Inflammatory macrophage treated with lipopolysaccharide for 1 hour (primary cell): Measurements from ENCODE around the gene CCNT2.
A peak's percentile ranks its signal among the peaks of the same experiment; 100 is the strongest.
"Not testable (repeated sequence)": the region's sequence is repeated elsewhere in the genome, so short reads cannot be mapped to it uniquely, and the experiment has no call there.

Experiments used
- DNase-seq, 2 donors: peaks; one replicate each; pipeline ENCODE4 v3.0.0-alpha.2; 2020 to 2022

The CCNT2 gene

GRCh38 chr2:134976074-134976702 is 57.6 kb downstream of the CCNT2 start:
- DNase-seq = no peak

- not testable (repeated sequence) for DNase-seq
Measured at GRCh38 chr2:134977104-134977503, 58.5 kb downstream of the CCNT2 start.

GRCh38 chr2:134979221-134979620 is 60.6 kb downstream of the CCNT2 start:
- DNase-seq = no peak

DNA sequence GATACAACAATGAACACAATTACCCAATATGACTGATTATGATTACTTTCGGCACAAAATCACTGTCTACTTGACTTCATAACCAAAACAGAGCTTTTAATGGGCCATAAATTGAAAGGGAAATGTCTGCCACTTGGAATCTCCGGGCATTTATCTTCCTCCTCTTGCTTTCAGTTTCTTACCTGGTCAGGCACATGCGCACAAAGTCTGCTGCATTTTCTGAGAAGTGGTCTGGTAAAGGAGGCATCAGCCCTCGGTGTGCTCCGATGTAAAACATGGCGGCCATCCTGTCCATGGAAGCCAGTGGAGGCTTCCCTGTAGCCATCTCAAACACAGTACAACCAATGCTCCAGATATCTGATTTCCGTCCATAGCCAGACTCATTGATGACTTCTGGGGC is 62.0 kb downstream of the CCNT2 start:
- DNase-seq = no peak

DNA sequence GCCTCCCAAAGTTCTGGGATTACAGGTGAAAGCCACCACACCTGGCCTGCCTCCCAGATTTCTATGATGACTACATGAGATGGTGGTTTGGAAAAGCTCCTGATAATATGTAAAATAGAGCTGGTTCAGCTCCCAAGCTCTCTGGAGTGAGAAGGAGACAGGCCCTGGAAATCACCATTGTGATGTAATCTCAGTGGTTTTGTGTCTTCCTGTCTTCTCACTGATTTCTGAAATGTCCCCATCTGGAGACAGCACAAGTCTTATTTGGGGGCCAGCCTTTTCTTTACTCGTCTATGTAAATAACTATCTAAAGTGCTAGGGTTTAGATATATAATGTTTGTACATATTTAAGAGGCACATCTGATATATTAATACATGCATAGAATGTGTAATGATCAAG is 64.0 kb downstream of the CCNT2 start:
- DNase-seq = peak in 1 of 2 donors; percentile 18

DNA sequence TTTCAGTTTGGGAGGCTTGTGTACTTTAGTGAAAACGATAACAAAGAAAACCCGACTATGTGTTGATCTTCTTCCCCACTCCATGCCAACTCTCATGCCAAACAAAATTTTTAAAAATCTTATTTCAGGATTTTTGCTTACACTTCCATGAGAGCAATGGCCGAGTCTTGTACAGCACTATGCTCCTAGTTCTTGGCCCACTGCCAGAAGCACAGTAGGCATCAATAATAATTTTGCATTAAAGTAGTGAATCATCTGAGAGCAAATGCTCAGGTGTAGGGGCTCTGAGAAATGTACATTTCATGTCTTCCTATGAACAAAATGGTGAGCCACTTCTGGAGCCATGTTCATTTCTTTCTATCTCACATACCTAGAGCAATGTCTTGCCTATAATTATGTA is 66.4 kb downstream of the CCNT2 start:
- DNase-seq = no peak

DNA sequence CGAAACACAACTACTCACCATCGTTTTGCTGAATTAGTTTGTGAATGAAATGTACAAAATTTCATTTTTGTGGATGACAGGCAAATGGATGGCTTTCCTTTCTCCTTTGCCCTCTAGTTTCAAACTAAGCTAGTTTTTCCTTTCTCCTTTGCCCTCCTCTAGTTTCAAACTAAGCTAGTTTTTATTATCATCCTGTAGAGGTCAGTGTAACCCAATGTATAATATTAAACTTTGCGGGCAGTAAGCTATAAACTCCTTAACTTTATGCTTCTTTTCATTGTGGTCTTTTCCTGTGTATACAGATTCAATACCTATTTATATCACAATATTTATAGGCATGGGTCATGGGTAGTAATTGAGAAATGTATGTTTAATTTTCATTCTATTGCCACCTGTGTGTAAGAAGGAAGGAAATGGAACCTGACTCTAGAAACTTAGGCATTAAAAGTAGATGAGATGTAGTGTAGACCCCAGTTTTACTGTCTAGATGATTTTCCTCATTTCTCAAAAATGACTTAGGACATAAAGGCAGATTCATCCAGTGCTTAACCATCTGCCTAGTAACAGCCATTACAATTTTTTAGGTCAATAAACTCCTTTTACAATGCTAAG is 70.5 kb downstream of the CCNT2 start:
- peak; percentile 11 to 16 for DNase-seq

DNA sequence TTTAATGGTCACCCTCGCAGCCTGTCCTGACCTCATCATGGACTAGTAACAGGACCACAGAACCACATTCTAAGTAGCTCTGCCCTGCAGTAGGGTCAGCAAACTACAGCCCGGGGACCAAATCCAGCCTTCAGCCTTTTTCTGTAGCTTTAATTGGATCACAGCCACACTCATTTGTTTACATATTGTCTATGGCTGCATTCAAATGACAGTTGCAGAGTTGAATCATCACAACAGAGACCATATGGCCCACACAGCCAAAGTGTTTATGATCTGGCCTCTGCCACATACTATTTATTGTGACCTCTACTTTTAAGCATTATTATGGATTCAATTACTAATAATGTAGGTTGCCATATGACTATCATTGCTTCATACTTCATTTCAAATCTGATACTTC is 80.9 kb downstream of the CCNT2 start:
- DNase-seq = no peak

- no peak for DNase-seq
Measured at GRCh38 chr2:135002836-135003235, 84.2 kb downstream of the CCNT2 start.

DNA sequence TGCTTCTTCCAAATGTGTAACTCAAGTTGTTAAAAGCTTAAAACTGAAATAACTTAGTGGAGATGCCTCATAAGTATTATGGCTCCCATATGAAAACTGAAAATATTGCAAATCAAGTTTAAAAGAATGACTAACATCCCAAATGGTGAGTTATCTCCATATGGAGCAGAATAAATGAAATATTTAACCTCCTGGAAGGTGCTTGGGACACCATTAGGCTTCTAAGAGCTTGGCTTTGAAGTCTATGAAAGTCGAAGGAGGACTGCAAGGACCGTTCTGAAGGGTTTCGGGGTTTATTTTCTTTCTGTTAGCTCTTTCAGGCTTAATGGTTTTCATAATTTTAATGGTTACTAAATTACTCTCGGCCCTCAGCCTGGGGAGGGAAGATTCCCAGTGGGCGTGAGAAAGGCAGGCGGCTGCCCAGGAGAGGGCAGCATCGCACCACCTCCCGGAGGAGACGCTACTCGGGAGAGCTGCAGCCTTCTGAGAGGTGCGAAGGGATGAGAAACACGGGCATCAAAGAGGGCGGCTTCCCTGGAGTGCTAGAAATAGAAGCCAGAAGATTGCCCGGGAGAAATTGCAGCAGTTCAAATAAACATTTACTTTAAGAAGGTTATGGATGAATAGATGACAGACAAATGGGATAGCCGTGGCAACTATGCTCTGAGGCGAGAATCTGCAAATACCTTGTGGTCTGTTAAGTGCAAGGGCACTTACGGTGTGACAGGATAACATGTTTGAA is 85.6 kb downstream of the CCNT2 start:
- peak; percentile 47 to 77 for DNase-seq

GRCh38 chr2:135005753-135006152 is 87.1 kb downstream of the CCNT2 start:
- peak; percentile 5 to 21 for DNase-seq
